Esophagus muscularis mucosa (tissue), 4 donors: ENCODE results near the gene VTI1A. TPM values are rescaled to one million over a fixed set of nuclear protein-coding genes. Genes with fewer than 3 reads are reported as not detected.

Experiments
- DNase-seq: peaks from one replicate; pipeline ENCODE4 v3.0.0-alpha.2; 2017; ENCODE audit errors: extremely low spot score
- H3K27ac ChIP-seq, 4 donors: fragments of 200-600 bp; sonication (generic); replicated peaks in 1 of 4; 1 replicate in 3 of 4; 2 replicates in 1 of 4; pipeline ENCODE4 v1.5.1; 2016 to 2019; ENCODE audit warnings: mild to moderate bottlenecking in 1 of 4
- H3K27me3 ChIP-seq, 4 donors: fragments of 200-600 bp; sonication (generic); one replicate each; pipeline versions ENCODE4 v1.5.1 to v1.6.0; 2016 to 2019
- H3K36me3 ChIP-seq, 4 donors: fragments of 200-600 bp; sonication (generic); one replicate each; pipeline ENCODE4 v1.5.1; 2016 to 2019
- H3K4me1 ChIP-seq, 4 donors: fragments of 200-600 bp; sonication (generic); one replicate each; pipeline ENCODE4 v1.5.1; 2016 to 2019
- H3K4me3 ChIP-seq, 4 donors: fragments of 200-600 bp; sonication (generic); 1 replicate in 2 of 4; 2 replicates in 2 of 4; pipeline ENCODE4 v1.5.1; 2016 to 2019; ENCODE audit warnings: mild to moderate bottlenecking in 4 of 4, moderate library complexity in 1 of 4
- H3K9me3 ChIP-seq, 4 donors: fragments of 200-600 bp; sonication (generic); 1 replicate in 3 of 4; 2 replicates in 1 of 4; pipeline ENCODE4 v1.5.1; 2016 to 2019
- CTCF ChIP-seq, 3 experiments: fragments of 200-600 bp in 2 of 3; fragments of 450-650 bp in 1 of 3; sonication (generic) in 2 of 3; IDR thresholded peaks; one replicate each; pipeline ENCODE4 v1.5.1; 2017 to 2019; ENCODE audit warnings: antibody characterized with exemption in 3 of 3, mild to moderate bottlenecking in 2 of 3, moderate library complexity in 1 of 3
- EP300 ChIP-seq: sonication (generic); formaldehyde crosslinking; IDR thresholded peaks from one replicate; pipeline ENCODE4 v1.6.1; 2017; ENCODE audit warnings: antibody characterized with exemption
- POLR2A ChIP-seq: fragments of 450-650 bp; IDR thresholded peaks from one replicate; pipeline ENCODE4 v1.6.1; 2017; ENCODE audit warnings: antibody characterized with exemption, moderate library complexity, mild to moderate bottlenecking, low read depth
- POLR2AphosphoS5 ChIP-seq, 2 donors: sonication (generic); formaldehyde crosslinking; IDR thresholded peaks; one replicate each; pipeline ENCODE4 v1.6.1; 2017; ENCODE audit warnings: antibody characterized with exemption in 2 of 2
- WGBS: methylation state at CpG from one replicate; pipeline ENCODE4 v1.1.5; 2018; 5-methylcytosine and 5-hydroxymethylcytosine counted together
- intact Hi-C: fragments of 100-400 bp; cut with DNase I; formaldehyde crosslinking; loops from one replicate; pipeline ENCODE4 v1.15.1; 2023
- total RNA-seq, 4 donors: library from RNA; depleted of rRNA; stranded (reverse); fragments of >200 nt; gene quantifications; one replicate each; pipeline versions ENCODE4 v1.1.0 to v1.2.1, GENCODE V29; 2016

The VTI1A gene
- total RNA-seq, 4 donors from 2014 or later, result 27.6 to 42.7 (median 33.8) TPM

GRCh38 chr10:112813866-112814591, 367.0 kb downstream of the VTI1A start:
- Histone ChIP-seq H3K4me1 (peaks cover 0 to 15% (median 14%) of the 10 kb centered on the region in 4 donors), H3K9me3 (no peaks in the 10 kb centered on the region), H3K27me3 (no peaks in the 10 kb centered on the region), H3K27ac (no peak overlapping the region), H3K36me3 (no peaks in the 10 kb centered on the region), H3K4me3 (no peak overlapping the region)
- WGBS, result 90% methylated on average over 16 of the region's 16 CpGs
- intact Hi-C loops, result no loop called here
- DNase-seq, result no peak
- no peak for TF ChIP-seq CTCF (IDR thresholded peaks at IDR 0.05)
- no peak for TF ChIP-seq POLR2A
- no peak for TF ChIP-seq EP300
- TF ChIP-seq POLR2AphosphoS5 (IDR thresholded peaks at IDR 0.05), result no peak

- 60% methylated on average over 16 of the region's 16 CpGs for whole genome bisulfite sequencing
- Histone ChIP-seq H3K4me3 (no peak overlapping the region), H3K27ac (peak overlapping the region; percentile 5 to 55 (median 18)), H3K9me3 (no peaks in the 10 kb centered on the region), H3K27me3 (no peaks in the 10 kb centered on the region), H3K4me1 (peaks cover 0 to 15% (median 14%) of the 10 kb centered on the region in 4 donors), H3K36me3 (no peaks in the 10 kb centered on the region)
- DNase-seq, result no peak
- TF ChIP-seq POLR2AphosphoS5 (IDR thresholded peaks at IDR 0.05) (no peak), EP300 (no peak), CTCF (IDR thresholded peaks at IDR 0.05) (no peak)
- intact Hi-C loops, result no loop called here
Observed at GRCh38 chr10:112815269-112816032, 368.4 kb downstream of the VTI1A start.

- intact Hi-C loops, result no loop called here
- Histone ChIP-seq H3K9me3 (no peaks in the 10 kb centered on the region), H3K4me1 (peaks cover 0 to 15% (median 14%) of the 10 kb centered on the region in 4 donors), H3K4me3 (no peak overlapping the region), H3K27ac (peak overlapping the region; percentile 5 to 55 (median 18)), H3K27me3 (no peaks in the 10 kb centered on the region), H3K36me3 (no peaks in the 10 kb centered on the region)
- no peak for DNase-seq
- no peak for TF ChIP-seq POLR2A
- no peak for TF ChIP-seq CTCF (IDR thresholded peaks at IDR 0.05)
- no peak for TF ChIP-seq EP300
- TF ChIP-seq POLR2AphosphoS5 (IDR thresholded peaks at IDR 0.05), result no peak
- WGBS, result 61% methylated on average over 4 of the region's 4 CpGs
Observed at GRCh38 chr10:112816033-112816430, 369.0 kb downstream of the VTI1A start.

GRCh38 chr10:112816891-112817290, 369.9 kb downstream of the VTI1A start:
- Histone ChIP-seq H3K27ac (peak overlapping the region in 2 of 4 donors; percentile 5 to 18), H3K4me3 (no peak overlapping the region), H3K9me3 (no peaks in the 10 kb centered on the region), H3K27me3 (no peaks in the 10 kb centered on the region), H3K36me3 (no peaks in the 10 kb centered on the region), H3K4me1 (peaks cover 0 to 11% (median 8%) of the 10 kb centered on the region in 4 donors)
- TF ChIP-seq CTCF (IDR thresholded peaks at IDR 0.05) (no peak), POLR2AphosphoS5 (IDR thresholded peaks at IDR 0.05) (no peak), EP300 (no peak), POLR2A (no peak)
- no peak for DNase-seq
- 75% methylated on average over 13 of the region's 13 CpGs for WGBS
- intact Hi-C loops, result no loop called here
